ENCODE measurements around the gene HCST. TPM values are rescaled to one million over a fixed set of nuclear protein-coding genes. Genes with fewer than 3 reads are reported as not detected.
"Not testable (repeated sequence)": the region's sequence is repeated elsewhere in the genome, so short reads cannot be mapped to it uniquely, and the experiment has no call there.

The HCST gene
- total RNA-seq, 1 donor from 2014 or later: not detected

DNA sequence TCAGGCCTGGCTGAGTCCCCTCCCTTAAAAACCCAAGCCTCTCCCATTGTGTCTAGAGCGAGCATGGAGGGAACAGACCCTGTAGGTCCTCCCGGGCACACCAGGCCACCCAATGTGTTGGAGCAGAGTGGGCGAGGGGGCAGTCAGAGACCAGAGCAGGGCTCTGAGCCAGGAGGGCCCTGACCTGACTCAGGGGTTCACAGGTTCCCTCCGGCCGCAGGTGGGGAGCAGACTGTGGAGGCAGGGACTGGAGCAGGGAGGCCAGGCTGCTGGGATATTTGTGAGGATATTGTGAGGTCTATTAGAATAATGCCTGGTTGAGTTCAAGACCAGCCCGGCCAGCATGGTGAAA is 7.3 kb downstream of the HCST start:
- H3K36me3 ChIP-seq (ENCODE audit: control insufficient read depth, insufficient read depth, low read length): no peaks in the 10 kb centered on the region
- TF ChIP-seq, protein P1, sequence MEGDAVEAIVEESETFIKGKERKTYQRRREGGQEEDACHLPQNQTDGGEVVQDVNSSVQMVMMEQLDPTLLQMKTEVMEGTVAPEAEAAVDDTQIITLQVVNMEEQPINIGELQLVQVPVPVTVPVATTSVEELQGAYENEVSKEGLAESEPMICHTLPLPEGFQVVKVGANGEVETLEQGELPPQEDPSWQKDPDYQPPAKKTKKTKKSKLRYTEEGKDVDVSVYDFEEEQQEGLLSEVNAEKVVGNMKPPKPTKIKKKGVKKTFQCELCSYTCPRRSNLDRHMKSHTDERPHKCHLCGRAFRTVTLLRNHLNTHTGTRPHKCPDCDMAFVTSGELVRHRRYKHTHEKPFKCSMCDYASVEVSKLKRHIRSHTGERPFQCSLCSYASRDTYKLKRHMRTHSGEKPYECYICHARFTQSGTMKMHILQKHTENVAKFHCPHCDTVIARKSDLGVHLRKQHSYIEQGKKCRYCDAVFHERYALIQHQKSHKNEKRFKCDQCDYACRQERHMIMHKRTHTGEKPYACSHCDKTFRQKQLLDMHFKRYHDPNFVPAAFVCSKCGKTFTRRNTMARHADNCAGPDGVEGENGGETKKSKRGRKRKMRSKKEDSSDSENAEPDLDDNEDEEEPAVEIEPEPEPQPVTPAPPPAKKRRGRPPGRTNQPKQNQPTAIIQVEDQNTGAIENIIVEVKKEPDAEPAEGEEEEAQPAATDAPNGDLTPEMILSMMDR (IDR thresholded peaks at IDR 0.05; ENCODE audit: insufficient read depth, low read length, poor library complexity, severe bottlenecking): no peak
- H3K27me3 ChIP-seq (ENCODE audit: control insufficient read depth, insufficient read depth, low read length): no peaks in the 10 kb centered on the region
- no peak for DNase-seq (ENCODE audit: low read depth)
- no peak overlapping the region for H3K4me3 ChIP-seq (ENCODE audit: low read depth, low read length)

DNA sequence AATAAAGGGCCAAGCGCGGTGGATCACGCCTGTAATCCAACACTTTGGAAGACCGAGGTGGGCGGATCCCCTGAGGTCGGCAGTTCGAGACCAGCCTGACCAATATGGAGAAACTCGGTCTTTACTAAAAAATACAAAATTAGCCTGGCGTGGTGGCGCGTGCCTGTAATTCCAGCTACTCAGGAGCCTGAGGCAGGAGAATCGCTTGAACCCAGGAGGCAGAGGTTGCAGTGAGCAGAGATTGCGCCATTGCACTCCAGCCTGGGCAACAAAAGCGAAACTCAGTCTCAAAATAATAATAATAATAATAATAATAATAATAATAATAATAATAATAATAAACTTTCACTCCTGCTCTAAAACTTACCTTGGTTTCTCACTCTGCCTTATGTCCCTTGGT is 8.0 kb downstream of the HCST start:
- DNase-seq (ENCODE audit: low read depth); H3K4me3 ChIP-seq (ENCODE audit: low read depth, low read length); H3K27me3 ChIP-seq (ENCODE audit: control insufficient read depth, insufficient read depth, low read length); H3K36me3 ChIP-seq (ENCODE audit: control insufficient read depth, insufficient read depth, low read length): not testable (repeated sequence)

DNA sequence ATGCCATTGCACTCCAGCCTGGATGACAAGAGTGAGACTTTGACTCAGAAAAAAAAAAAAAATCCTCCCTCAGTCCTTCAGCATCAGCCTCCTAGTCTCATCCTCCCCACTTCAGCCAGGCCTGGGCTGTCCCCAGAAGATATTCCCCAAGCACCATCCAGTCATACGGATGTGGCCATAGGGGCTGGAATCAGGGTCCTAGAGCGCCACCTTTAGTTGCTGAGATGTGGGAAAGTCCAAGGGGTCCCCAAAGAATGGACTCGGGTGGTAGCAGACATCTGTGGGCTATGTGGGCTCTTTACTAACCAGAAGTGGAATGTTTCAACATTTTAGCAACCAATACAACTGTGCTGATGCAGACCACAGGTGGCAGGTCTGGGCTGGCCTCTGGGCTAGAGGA is 8.8 kb downstream of the HCST start:
- no peak for DNase-seq (ENCODE audit: low read depth)
- no peak overlapping the region for H3K4me3 ChIP-seq (ENCODE audit: low read depth, low read length)
- H3K36me3 ChIP-seq (ENCODE audit: control insufficient read depth, insufficient read depth, low read length): no peaks in the 10 kb centered on the region
- TF ChIP-seq, protein P1 (IDR thresholded peaks at IDR 0.05; ENCODE audit: insufficient read depth, low read length, poor library complexity, severe bottlenecking): no peak
- no peaks in the 10 kb centered on the region for H3K27me3 ChIP-seq (ENCODE audit: control insufficient read depth, insufficient read depth, low read length)

DNA sequence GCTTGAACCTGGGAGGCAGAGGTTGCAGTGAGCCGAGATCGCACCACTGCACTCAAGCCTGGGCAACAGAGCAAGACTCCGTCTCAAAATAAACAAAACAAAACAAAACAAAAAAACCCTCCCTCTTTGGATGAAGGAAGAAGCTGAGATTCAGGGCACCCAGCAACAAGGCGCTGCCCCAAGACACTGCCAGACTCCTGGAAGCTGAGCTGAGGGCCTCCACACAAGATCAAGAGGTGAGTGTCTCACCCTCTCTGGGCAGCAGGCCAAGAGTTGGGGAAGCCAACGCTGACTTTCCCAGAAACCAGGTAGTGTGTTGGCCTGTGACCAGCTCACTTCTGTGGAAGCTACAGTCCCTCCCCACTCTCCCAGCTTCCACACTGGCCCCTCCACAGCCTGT is 9.5 kb downstream of the HCST start:
- TF ChIP-seq, protein P1 (IDR thresholded peaks at IDR 0.05; ENCODE audit: insufficient read depth, low read length, poor library complexity, severe bottlenecking): no peak
- Histone ChIP-seq H3K4me3 (ENCODE audit: low read depth, low read length) (no peak overlapping the region), H3K27me3 (ENCODE audit: control insufficient read depth, insufficient read depth, low read length) (no peaks in the 10 kb centered on the region), H3K36me3 (ENCODE audit: control insufficient read depth, insufficient read depth, low read length) (no peaks in the 10 kb centered on the region)
- peak; percentile 68 for DNase-seq (ENCODE audit: low read depth)

DNA sequence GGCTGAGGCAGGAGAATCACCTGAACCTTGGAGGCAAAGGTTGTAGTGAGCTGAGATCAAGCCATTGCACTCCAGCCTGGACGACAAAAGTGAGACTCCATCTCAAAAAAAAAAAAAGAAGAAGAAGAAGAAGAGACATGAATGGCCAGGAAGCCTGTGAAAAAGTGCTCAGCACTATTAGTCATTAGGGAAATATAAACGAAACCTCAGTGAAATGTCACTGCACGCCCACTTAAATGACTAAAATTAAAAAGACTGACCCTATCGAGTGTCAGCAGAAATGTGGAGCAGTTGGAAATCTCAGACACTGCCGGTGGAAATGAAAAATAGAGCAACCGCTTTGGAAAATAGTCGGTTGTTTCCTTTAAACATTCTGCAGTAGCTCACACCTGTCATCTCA is 11.3 kb downstream of the HCST start:
- Histone ChIP-seq H3K4me3 (ENCODE audit: low read depth, low read length) (no peak overlapping the region), H3K36me3 (ENCODE audit: control insufficient read depth, insufficient read depth, low read length) (no peaks in the 10 kb centered on the region), H3K27me3 (ENCODE audit: control insufficient read depth, insufficient read depth, low read length) (no peaks in the 10 kb centered on the region)
- TF ChIP-seq, protein P1 (IDR thresholded peaks at IDR 0.05; ENCODE audit: insufficient read depth, low read length, poor library complexity, severe bottlenecking): no peak
- DNase-seq (ENCODE audit: low read depth): no peak

DNA sequence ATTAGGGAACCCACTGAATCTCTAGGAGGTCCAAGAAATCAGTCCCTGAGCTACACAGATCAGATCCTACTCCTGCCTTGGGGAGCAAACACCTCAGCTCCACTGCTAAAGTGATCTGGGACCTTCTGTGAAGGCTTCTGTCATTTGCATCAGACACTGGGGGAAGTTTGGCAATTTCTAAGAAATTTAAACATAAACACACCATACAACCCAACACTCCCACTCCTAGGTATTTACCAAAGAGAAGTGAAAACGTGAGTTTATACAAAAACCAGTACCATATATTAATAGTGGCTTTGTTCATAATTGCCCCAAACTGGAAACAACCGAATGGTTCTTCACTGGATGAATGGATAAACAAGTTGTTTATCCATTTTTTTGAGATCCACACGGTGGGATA is 13.1 kb downstream of the HCST start:
- TF ChIP-seq, protein P1 (IDR thresholded peaks at IDR 0.05; ENCODE audit: insufficient read depth, low read length, poor library complexity, severe bottlenecking): no peak
- Histone ChIP-seq H3K27me3 (ENCODE audit: control insufficient read depth, insufficient read depth, low read length) (no peaks in the 10 kb centered on the region), H3K36me3 (ENCODE audit: control insufficient read depth, insufficient read depth, low read length) (no peaks in the 10 kb centered on the region), H3K4me3 (ENCODE audit: low read depth, low read length) (no peak overlapping the region)
- DNase-seq (ENCODE audit: low read depth): no peak
